Mesothelial cell of epicardium (in vitro differentiated cells): ENCODE data around the gene VWF. TPM values are rescaled to one million over a fixed set of nuclear protein-coding genes. Genes with fewer than 3 reads are reported as not detected.

ENCODE experiments used
- DNase-seq, 2 experiments: peaks; one replicate each; pipeline ENCODE4 v3.0.0; 2021; ENCODE audit warnings: low spot score in 2 of 2; ENCODE audit not compliant: unreplicated experiment in 2 of 2
- H3K27ac Mint-ChIP-seq: 2 replicates; pipeline ENCODE4 v1.8.0; 2021; ENCODE audit warnings: mixed read lengths
- H3K27me3 Mint-ChIP-seq: 2 replicates; pipeline ENCODE4 v1.8.0; 2021; ENCODE audit warnings: low read depth, mixed read lengths
- H3K36me3 Mint-ChIP-seq: 2 replicates; pipeline ENCODE4 v1.8.0; 2021; ENCODE audit warnings: mixed read lengths
- H3K4me1 Mint-ChIP-seq: 2 replicates; pipeline ENCODE4 v1.8.0; 2021; ENCODE audit warnings: mixed read lengths
- H3K4me3 Mint-ChIP-seq: 2 replicates; pipeline ENCODE4 v1.8.0; 2021; ENCODE audit warnings: mild to moderate bottlenecking, moderate library complexity, mixed read lengths
- H3K9me3 Mint-ChIP-seq: 2 replicates; pipeline ENCODE4 v1.8.0; 2021; ENCODE audit warnings: mixed read lengths
- total RNA-seq: library from RNA; stranded (reverse); gene quantifications from 3 replicates; pipeline ENCODE4 v1.2.1, GENCODE V29; 2021
- TF ChIP-seq, protein P1 (sequence below): fragments of 200-600 bp; sonication (generic); IDR thresholded peaks from one replicate; pipeline ENCODE4 v1.5.0; 2021; ENCODE audit warnings: antibody characterized with exemption; ENCODE audit not compliant: unreplicated experiment

The VWF gene
- total RNA-seq, 1 donor from 2014 or later = 0.31 TPM

DNA sequence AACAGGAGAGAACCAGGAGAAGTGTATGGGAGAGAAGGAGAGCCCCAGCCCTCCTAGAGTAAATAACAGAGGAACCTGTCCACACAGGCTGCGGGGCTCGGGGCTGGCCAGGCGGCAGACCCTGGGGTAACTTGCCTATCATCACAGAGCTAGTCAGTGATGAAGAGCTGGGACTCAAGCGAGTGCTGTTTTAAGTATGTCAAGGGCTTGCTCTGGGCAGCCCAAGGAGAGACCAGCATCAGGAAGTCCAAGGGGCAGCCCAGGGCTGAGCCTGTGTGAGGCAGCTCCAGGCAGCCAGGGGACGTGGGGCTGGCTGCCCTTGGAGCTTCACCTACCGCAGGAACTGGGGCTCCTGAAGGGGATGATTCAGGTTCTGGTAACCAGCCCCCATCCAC, 10.0 kb downstream of the VWF start:
- H3K9me3 Mint-ChIP-seq = peaks cover 6% of the 10 kb centered on the region

GRCh38 chr12:6113691-6114475, 10.6 kb downstream of the VWF start:
- H3K36me3 Mint-ChIP-seq = no peaks in the 10 kb centered on the region
- peaks cover 10% of the 10 kb centered on the region for H3K9me3 Mint-ChIP-seq
- TF ChIP-seq, protein P1, sequence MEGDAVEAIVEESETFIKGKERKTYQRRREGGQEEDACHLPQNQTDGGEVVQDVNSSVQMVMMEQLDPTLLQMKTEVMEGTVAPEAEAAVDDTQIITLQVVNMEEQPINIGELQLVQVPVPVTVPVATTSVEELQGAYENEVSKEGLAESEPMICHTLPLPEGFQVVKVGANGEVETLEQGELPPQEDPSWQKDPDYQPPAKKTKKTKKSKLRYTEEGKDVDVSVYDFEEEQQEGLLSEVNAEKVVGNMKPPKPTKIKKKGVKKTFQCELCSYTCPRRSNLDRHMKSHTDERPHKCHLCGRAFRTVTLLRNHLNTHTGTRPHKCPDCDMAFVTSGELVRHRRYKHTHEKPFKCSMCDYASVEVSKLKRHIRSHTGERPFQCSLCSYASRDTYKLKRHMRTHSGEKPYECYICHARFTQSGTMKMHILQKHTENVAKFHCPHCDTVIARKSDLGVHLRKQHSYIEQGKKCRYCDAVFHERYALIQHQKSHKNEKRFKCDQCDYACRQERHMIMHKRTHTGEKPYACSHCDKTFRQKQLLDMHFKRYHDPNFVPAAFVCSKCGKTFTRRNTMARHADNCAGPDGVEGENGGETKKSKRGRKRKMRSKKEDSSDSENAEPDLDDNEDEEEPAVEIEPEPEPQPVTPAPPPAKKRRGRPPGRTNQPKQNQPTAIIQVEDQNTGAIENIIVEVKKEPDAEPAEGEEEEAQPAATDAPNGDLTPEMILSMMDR = no peak
- DNase-seq = no peak
- H3K4me1 Mint-ChIP-seq = no peaks in the 10 kb centered on the region
- H3K27ac Mint-ChIP-seq = no peak overlapping the region
- H3K27me3 Mint-ChIP-seq = no peaks in the 10 kb centered on the region
- H3K4me3 Mint-ChIP-seq = no peak overlapping the region

More for the DNA sequence above, 10.0 kb downstream of the VWF start:
- no peak overlapping the region for H3K4me3 Mint-ChIP-seq
- H3K27ac Mint-ChIP-seq = no peak overlapping the region
- no peaks in the 10 kb centered on the region for H3K36me3 Mint-ChIP-seq
- TF ChIP-seq, protein P1 = no peak
- no peaks in the 10 kb centered on the region for H3K27me3 Mint-ChIP-seq
- H3K4me1 Mint-ChIP-seq = no peaks in the 10 kb centered on the region
- DNase-seq = no peak

DNA sequence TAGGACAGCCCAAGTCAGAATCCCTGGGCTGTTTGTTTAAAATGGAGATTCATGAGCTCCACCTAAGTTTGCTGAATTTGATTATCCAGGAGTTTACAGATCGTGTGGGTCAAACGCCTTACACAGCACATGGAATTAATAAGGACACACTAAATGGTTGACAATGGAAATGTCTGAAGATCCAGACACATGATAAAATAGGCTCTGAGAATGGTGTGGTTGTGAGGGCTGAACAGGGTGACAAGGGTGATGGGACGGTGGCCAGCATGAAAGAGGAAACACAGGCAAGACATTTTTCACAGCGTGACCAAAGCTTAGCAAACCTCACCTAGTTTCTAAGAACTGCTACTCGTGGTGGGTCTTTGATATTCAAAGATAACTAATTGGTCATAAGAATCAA, 12.5 kb downstream of the VWF start:
- Mint-ChIP-seq H3K27ac (no peak overlapping the region), H3K4me1 (no peaks in the 10 kb centered on the region), H3K9me3 (peaks cover 10% of the 10 kb centered on the region), H3K4me3 (no peak overlapping the region), H3K27me3 (no peaks in the 10 kb centered on the region), H3K36me3 (no peaks in the 10 kb centered on the region)
- DNase-seq = no peak
- TF ChIP-seq, protein P1 = no peak

GRCh38 chr12:6110006-6110405, 14.5 kb downstream of the VWF start:
- Mint-ChIP-seq H3K36me3 (no peaks in the 10 kb centered on the region), H3K27me3 (no peaks in the 10 kb centered on the region), H3K27ac (no peak overlapping the region), H3K9me3 (peaks cover 10% of the 10 kb centered on the region), H3K4me3 (no peak overlapping the region), H3K4me1 (no peaks in the 10 kb centered on the region)
- DNase-seq = no peak
- TF ChIP-seq, protein P1 = no peak

GRCh38 chr12:6106218-6106617, 18.3 kb downstream of the VWF start:
- H3K9me3 Mint-ChIP-seq = peaks cover 10% of the 10 kb centered on the region
- no peak for DNase-seq
- no peak overlapping the region for H3K4me3 Mint-ChIP-seq
- no peaks in the 10 kb centered on the region for H3K4me1 Mint-ChIP-seq
- no peaks in the 10 kb centered on the region for H3K36me3 Mint-ChIP-seq
- TF ChIP-seq, protein P1 = no peak
- H3K27ac Mint-ChIP-seq = no peak overlapping the region
- H3K27me3 Mint-ChIP-seq = no peaks in the 10 kb centered on the region
